GM19372 (cell line): Measurements from ENCODE around the gene NLGN4X.
"Not testable (repeated sequence)": the region's sequence is repeated elsewhere in the genome, so short reads cannot be mapped to it uniquely, and the experiment has no call there.

Source experiments
- ATAC-seq: cut with Tn5 transposase; IDR thresholded peaks from one replicate; pipeline ENCODE4 v1.9.1; 2021; ENCODE audit warnings: mild to moderate bottlenecking, low read depth, moderate library complexity; ENCODE audit not compliant: unreplicated experiment

Gene NLGN4X

GRCh38 chrX:5903586-5904190 is 325.0 kb downstream of the NLGN4X start:
- ATAC-seq = not testable (repeated sequence)

DNA sequence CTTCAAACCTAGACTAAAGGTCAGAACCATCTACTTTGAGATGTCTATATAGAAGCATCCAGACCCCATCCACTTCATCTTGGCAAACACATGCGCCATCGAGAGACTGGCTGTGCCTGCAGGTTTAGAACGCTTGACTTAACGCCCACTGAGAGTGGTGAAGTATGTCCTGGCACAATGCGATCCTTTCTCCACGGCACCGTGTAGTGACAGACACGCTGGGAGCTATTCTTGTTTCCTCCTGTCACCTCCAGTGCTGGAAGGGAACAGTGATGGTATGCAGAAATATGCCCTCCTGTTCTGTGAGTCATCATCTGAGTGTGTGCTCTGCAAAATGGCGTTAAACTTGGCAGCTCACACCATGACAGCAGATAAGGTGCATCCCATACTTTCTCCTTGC is 330.2 kb downstream of the NLGN4X start:
- ATAC-seq = no peak

DNA sequence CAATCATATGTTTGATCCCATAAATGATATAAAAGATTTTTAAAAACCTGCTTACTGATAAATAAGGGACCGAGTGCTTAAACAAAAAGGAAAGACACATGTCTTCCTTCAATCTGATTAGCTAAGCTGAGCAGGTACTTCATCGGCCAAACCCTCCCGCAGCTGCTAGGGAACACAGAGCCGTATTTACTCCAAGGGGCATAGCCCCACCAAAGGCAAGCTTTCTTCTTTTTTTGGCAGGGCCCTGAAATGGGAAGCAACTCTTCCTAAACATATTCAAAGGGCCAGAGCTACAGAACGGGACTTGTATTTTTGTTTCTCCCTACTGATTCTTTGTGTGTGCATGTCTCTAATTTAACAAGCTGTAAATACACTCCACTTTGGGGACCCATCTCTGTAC is 337.3 kb downstream of the NLGN4X start:
- ATAC-seq = no peak

DNA sequence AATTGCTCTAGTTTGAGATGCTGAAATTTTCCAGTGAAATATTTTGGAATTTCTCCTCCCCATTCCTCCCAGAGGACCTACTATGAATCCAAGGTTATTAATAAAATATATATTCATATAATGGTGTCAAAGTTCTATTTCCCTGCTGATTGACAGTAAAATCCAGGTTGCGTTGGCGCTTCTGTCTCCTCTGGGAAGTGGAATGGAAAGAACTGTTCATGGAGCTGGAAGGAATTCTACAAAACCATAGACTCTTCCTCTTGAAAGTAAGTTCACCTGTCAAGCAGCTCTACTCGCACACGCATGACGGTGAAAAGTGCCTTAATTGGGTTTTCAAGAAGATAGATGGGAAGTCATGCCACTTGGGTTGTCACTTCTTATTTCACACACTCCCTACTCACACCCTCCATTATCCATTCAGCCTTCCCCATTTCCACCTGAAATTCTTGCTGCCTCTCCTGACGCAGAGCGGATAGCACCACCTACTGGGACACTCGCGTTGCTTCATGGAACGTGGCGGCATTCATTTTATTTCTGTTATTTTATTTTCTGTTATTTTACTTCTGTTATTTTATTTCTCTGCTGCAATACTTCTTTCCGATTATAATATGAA is 351.6 kb downstream of the NLGN4X start:
- ATAC-seq = no peak

GRCh38 chrX:5870238-5870637 is 358.4 kb downstream of the NLGN4X start:
- no peak for ATAC-seq

GRCh38 chrX:5869786-5870185 is 358.9 kb downstream of the NLGN4X start:
- ATAC-seq = no peak

DNA sequence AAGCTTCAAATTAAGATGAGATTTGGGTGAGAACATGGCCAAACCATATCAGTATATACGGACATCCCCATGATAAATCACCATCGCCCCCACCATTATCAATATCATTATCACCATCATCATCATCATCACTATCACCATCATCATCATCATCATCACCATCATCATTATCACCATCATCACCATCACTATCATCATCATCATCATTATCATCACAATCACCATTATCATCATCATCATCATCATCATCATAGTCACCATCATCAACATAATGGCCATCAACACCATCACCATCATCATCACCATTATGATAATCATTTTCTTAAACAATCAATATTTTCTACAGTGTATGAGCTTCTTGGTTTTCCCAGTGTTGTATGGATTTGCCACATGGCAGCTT is 360.9 kb downstream of the NLGN4X start:
- ATAC-seq = no peak

GRCh38 chrX:5857232-5857631 is 371.4 kb downstream of the NLGN4X start:
- ATAC-seq = no peak

DNA sequence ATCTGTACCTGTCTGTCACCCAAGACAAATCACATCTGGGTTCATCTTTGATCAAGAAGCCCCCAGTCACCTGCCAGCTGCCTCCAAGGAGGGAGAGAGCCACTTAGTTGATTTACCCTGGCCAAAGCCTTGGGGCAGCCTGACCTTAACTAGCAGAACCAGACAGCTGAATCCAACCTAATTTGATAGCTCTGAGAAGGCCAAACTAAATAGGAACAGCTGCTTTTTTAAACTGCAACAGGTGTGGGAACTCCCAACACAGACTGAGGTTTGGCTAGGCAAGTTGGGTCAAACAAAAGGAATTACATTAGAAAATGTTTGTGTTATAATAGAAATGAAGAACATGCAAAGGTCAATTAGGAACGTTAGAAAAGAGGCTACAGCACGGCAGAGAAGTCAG is 375.7 kb downstream of the NLGN4X start:
- no peak for ATAC-seq

- no peak for ATAC-seq
Measured at GRCh38 chrX:5842601-5843000, 386.1 kb downstream of the NLGN4X start.
